Fibroblast of peridontal ligament (primary cell): ENCODE results near the gene HHIPL2.
"Not testable (repeated sequence)": the region's sequence is repeated elsewhere in the genome, so short reads cannot be mapped to it uniquely, and the experiment has no call there.

Experiments used
- DNase-seq: peaks from one replicate; pipeline ENCODE4 v3.0.0-alpha.2; 2010; ENCODE audit errors: extremely low read depth

Gene HHIPL2

DNA sequence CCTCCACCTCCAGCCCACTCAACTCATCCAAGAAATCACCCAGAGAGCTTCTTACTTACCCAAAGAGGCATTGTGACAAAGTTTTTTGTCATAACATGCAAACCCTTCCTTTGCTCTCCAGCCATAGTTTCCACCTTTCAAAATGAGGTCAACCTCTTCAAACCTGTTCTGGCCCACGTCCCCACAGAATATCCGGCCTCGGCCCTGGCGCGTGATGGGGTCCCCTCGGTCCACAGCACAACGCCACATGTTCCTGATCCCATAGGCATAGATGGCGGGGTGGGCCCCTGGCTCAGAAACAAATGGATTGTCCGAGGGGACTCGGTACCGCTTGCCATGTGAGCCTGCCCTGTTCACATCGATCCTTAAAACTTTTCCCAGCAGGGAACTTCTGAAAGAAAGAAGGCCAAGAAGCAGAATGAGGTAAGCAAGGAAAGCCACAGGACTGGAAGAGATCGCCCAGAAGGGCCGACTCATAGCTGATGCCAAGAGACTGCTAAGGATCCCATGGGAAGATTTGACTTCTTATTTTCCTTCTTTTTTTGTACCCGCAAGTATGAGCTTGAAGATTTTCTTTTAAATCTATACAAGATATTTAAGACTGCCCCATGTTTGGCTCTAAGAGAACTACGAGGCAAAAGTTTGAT lies 7.8 kb downstream of the HHIPL2 start:
- DNase-seq = peak; percentile 85

GRCh38 chr1:222535455-222535854 lies 12.4 kb downstream of the HHIPL2 start:
- no peak for DNase-seq

DNA sequence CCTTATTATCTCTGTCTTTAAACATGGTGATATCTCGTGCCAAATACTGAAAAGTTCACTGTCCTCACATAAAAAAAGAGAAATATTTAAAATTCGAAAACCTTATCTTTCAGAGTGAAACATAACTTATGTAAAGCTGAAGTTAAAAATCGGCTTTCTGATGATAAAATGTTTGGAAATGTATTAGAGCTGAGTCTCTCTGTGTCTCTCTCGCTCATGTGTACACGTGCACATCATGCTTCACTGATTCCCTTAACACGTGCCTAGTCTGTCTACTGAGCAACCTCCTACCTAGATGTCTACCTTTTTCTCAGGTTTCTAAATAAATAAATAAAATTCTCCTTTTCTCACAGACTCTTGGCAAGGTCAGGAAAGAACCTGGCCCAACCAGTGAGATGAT lies 17.1 kb downstream of the HHIPL2 start:
- no peak for DNase-seq

GRCh38 chr1:222529916-222530315 lies 18.0 kb downstream of the HHIPL2 start:
- no peak for DNase-seq

DNA sequence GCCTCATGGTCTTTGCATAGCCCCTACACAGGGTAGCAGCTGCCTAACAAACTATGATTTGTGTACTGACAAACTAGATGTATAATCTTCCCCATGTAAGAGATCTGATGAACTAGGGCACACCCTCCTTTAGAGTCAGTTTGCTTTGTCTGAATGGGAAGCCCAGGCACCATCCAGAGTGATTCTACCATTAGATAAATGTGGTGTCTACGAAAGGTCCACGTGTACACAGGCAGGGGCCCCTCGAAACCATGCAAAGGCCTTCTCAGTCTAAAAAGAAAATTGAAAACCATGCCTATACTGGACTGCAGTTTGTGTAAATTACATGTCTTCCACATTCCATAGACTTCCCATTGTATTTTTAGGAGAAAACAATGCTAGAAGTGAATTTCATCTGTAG lies 18.7 kb downstream of the HHIPL2 start:
- no peak for DNase-seq

DNA sequence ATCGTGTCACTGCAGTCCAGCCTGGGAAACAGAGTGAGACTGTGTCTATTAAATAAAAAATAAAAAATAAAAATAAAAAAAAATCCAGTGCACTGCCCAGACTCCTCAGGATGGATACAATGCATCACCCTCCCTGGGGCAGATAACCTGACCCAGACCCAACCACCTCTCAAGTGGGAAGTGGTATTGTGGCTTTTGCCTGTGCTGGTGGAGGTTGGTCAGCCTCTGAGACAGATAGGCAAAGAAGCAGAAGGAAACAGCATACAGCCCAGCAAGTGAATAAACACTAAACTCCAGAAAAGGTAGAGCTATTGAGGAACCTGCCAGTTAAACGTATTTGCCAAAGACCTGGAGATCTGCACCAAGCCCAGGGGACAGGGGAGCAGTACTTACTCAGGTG lies 22.0 kb downstream of the HHIPL2 start:
- no peak for DNase-seq

GRCh38 chr1:222523852-222524251 lies 24.1 kb downstream of the HHIPL2 start:
- peak; percentile 71 for DNase-seq

DNA sequence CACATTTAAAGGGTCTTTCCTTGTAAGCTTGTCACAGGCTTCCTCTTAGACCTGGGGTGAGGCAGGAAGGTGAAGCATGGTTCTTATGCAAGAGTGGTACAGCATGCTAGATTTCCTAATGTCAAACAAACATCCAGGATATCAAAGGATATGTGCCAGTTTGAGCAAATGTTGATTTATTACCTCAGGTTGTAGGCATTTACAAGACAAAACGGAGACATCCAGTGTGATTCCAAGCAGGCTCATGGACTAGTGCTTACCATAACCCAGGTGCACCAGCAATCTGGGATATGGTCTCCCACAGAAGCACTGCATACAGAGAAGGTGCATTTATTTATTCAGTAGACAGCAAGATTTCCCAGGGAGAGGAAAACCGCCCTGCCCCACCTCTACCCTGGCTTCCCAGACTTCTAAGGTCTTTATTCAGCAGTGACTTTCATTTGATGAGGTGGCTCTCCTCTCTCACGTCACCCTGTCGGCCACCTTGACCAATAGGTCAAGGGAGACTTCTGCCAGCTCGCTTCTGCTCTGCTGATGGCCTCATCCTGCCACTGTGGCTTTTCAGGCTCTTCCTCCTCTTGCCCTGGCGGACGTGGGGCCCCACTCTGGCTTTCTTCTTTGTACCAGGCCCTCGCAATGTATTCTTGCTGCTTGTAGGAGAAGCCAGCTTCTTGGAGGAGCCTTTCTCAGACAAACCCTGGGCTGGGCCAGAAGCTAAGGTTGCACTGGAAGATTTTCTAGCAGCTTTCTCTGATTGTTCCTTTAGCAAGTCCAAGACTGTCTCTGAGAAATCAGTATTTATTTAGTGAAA lies 25.6 kb downstream of the HHIPL2 start:
- DNase-seq = no peak

- peak; percentile 42 for DNase-seq
These were observed 26.4 kb downstream of the HHIPL2 start for GRCh38 chr1:222521299-222522104.

GRCh38 chr1:222489496-222489895 lies 58.4 kb downstream of the HHIPL2 start:
- peak; percentile 94 for DNase-seq

- DNase-seq = not testable (repeated sequence)
These were observed 60.1 kb downstream of the HHIPL2 start for GRCh38 chr1:222487774-222488173.

- DNase-seq = peak; percentile 81
These were observed 63.9 kb downstream of the HHIPL2 start for GRCh38 chr1:222484005-222484404.

GRCh38 chr1:222479567-222479966 lies 68.3 kb downstream of the HHIPL2 start:
- DNase-seq = not testable (repeated sequence)

GRCh38 chr1:222476436-222476835 lies 71.5 kb downstream of the HHIPL2 start:
- DNase-seq = peak; percentile 65

DNA sequence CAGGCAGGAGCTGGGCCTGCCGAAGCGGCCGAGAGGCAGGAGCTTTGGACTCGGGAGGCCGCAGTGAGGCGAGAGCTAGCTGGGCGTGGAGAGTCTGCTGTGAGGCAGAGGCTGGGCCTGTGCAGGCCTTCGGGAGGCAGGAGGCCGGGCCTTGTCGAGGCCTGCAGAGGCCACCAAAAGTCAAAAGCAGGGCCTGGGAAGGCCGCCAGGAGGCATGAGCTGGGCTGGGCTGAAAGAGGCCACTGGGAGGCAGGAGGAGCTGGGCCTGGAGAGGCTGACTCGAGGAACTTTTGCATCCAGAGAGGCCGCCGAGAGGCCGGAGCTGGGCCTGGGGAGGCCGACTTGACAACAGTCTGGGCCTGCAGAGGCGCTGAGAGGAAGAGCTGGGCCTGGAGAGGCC lies 74.2 kb downstream of the HHIPL2 start:
- not testable (repeated sequence) for DNase-seq

GRCh38 chr1:222472776-222473540 lies 74.9 kb downstream of the HHIPL2 start:
- DNase-seq = not testable (repeated sequence)
